ENCODE data around the gene CNEP1R1.

- TF ChIP-seq CTCF (conservative IDR thresholded peaks at IDR 0.05; ENCODE audit: low read depth, low read length), result no peak
- no peak for TF ChIP-seq EZH2 (IDR thresholded peaks at IDR 0.05; ENCODE audit: low read length, unreplicated experiment)
Observed at GRCh38 chr16:50046853-50047252, 21.8 kb downstream of the CNEP1R1 start.
